ENCODE results near the gene CD52.

GRCh38 chr1:26295194-26296138 lies 22.3 kb upstream of the CD52 start:
- TF ChIP-seq CTCF (IDR thresholded peaks at IDR 0.05; ENCODE audit: insufficient read depth, low read length) (no peak), REST (IDR thresholded peaks at IDR 0.05; ENCODE audit: insufficient replicate concordance, low read depth) (no peak), POLR2AphosphoS5 (IDR thresholded peaks at IDR 0.05; ENCODE audit: low read depth) (no peak), GABPA (IDR thresholded peaks at IDR 0.05; ENCODE audit: low read depth) (no peak)
